IPS-20b (cell line): ENCODE data around the gene NOTCH2.

Experiments used
- H3K27ac ChIP-seq: one replicate; pipeline ENCODE4 v1.5.1; 2013; ENCODE audit warnings: low read length
- H3K27me3 ChIP-seq: 2 replicates; pipeline ENCODE4 v1.6.1; 2013; ENCODE audit warnings: mild to moderate bottlenecking, low read length, inconsistent platforms; ENCODE audit not compliant: insufficient read depth
- H3K36me3 ChIP-seq: 2 replicates; pipeline ENCODE4 v1.6.1; 2013; ENCODE audit warnings: low read depth, mild to moderate bottlenecking, inconsistent platforms, low read length, moderate library complexity; ENCODE audit not compliant: insufficient read depth
- H3K4me1 ChIP-seq: 2 replicates; pipeline ENCODE4 v1.6.1; 2013; ENCODE audit warnings: mild to moderate bottlenecking, control low read depth, inconsistent platforms, low read length, moderate library complexity; ENCODE audit not compliant: insufficient read depth
- H3K4me3 ChIP-seq: 2 replicates; pipeline ENCODE4 v1.5.1; 2013; ENCODE audit warnings: mild to moderate bottlenecking, low read length, inconsistent platforms
- H3K9ac ChIP-seq: 2 replicates; pipeline ENCODE4 v1.6.1; 2013; ENCODE audit warnings: low read depth, mild to moderate bottlenecking, inconsistent platforms, low read length, moderate library complexity
- H3K9me3 ChIP-seq: 2 replicates; pipeline ENCODE4 v1.6.1; 2013; ENCODE audit warnings: mild to moderate bottlenecking, low read depth, low read length, inconsistent platforms; ENCODE audit not compliant: insufficient read depth

Gene NOTCH2

GRCh38 chr1:119948342-119949214 lies 120.9 kb downstream of the NOTCH2 start:
- H3K36me3 ChIP-seq: peaks cover 45% of the 10 kb centered on the region
- no peak overlapping the region for H3K4me3 ChIP-seq
- no peaks in the 10 kb centered on the region for H3K27me3 ChIP-seq
- H3K4me1 ChIP-seq: no peaks in the 10 kb centered on the region
- no peak overlapping the region for H3K9ac ChIP-seq
- no peak overlapping the region for H3K27ac ChIP-seq
- H3K9me3 ChIP-seq: no peaks in the 10 kb centered on the region

- H3K27me3 ChIP-seq: no peaks in the 10 kb centered on the region
- no peak overlapping the region for H3K9ac ChIP-seq
- H3K36me3 ChIP-seq: peaks cover 35% of the 10 kb centered on the region
- H3K4me1 ChIP-seq: no peaks in the 10 kb centered on the region
- no peaks in the 10 kb centered on the region for H3K9me3 ChIP-seq
- H3K4me3 ChIP-seq: no peak overlapping the region
- H3K27ac ChIP-seq: no peak overlapping the region
These were observed 122.0 kb downstream of the NOTCH2 start for GRCh38 chr1:119947468-119947867.

- Histone ChIP-seq H3K9ac (no peak overlapping the region), H3K9me3 (no peaks in the 10 kb centered on the region), H3K4me1 (no peaks in the 10 kb centered on the region), H3K4me3 (no peak overlapping the region), H3K27ac (no peak overlapping the region), H3K36me3 (peaks cover 29% of the 10 kb centered on the region), H3K27me3 (no peaks in the 10 kb centered on the region)
These were observed 122.7 kb downstream of the NOTCH2 start for GRCh38 chr1:119946724-119947123.

- no peak overlapping the region for H3K9ac ChIP-seq
These were observed 126.2 kb downstream of the NOTCH2 start for GRCh38 chr1:119943216-119943615.

GRCh38 chr1:119941392-119941791 lies 128.1 kb downstream of the NOTCH2 start:
- Histone ChIP-seq H3K4me3 (no peak overlapping the region), H3K9me3 (no peaks in the 10 kb centered on the region), H3K36me3 (peaks cover 23% of the 10 kb centered on the region), H3K27ac (no peak overlapping the region), H3K9ac (no peak overlapping the region), H3K4me1 (peaks cover 4% of the 10 kb centered on the region; the same call in 1 of the 2 replicates), H3K27me3 (no peaks in the 10 kb centered on the region)

More at GRCh38 chr1:119943216-119943615, 126.2 kb downstream of the NOTCH2 start:
- Histone ChIP-seq H3K4me1 (no peaks in the 10 kb centered on the region), H3K9me3 (no peaks in the 10 kb centered on the region), H3K27ac (no peak overlapping the region), H3K27me3 (no peaks in the 10 kb centered on the region), H3K36me3 (peaks cover 20% of the 10 kb centered on the region), H3K4me3 (no peak overlapping the region)

GRCh38 chr1:119940697-119941096 lies 128.8 kb downstream of the NOTCH2 start:
- Histone ChIP-seq H3K9ac (no peak overlapping the region), H3K9me3 (no peaks in the 10 kb centered on the region), H3K36me3 (peaks cover 28% of the 10 kb centered on the region), H3K4me3 (no peak overlapping the region), H3K27me3 (no peaks in the 10 kb centered on the region), H3K4me1 (peaks cover 7% of the 10 kb centered on the region; the same call in 1 of the 2 replicates), H3K27ac (no peak overlapping the region)

- Histone ChIP-seq H3K27me3 (no peaks in the 10 kb centered on the region), H3K9me3 (no peaks in the 10 kb centered on the region), H3K4me3 (no peak overlapping the region), H3K36me3 (peaks cover 58% of the 10 kb centered on the region), H3K9ac (no peak overlapping the region), H3K4me1 (peaks cover 7% of the 10 kb centered on the region; the same call in 1 of the 2 replicates), H3K27ac (no peak overlapping the region)
These were observed 132.3 kb downstream of the NOTCH2 start for GRCh38 chr1:119937198-119937597.

- Histone ChIP-seq H3K27ac (no peak overlapping the region), H3K27me3 (no peaks in the 10 kb centered on the region), H3K4me1 (peaks cover 7% of the 10 kb centered on the region; the same call in 1 of the 2 replicates), H3K36me3 (peaks cover 58% of the 10 kb centered on the region), H3K4me3 (no peak overlapping the region), H3K9ac (no peak overlapping the region), H3K9me3 (no peaks in the 10 kb centered on the region)
These were observed 133.5 kb downstream of the NOTCH2 start for GRCh38 chr1:119935915-119936314.

GRCh38 chr1:119935373-119935772 lies 134.1 kb downstream of the NOTCH2 start:
- Histone ChIP-seq H3K9me3 (no peaks in the 10 kb centered on the region), H3K4me1 (peaks cover 7% of the 10 kb centered on the region; the same call in 1 of the 2 replicates), H3K9ac (no peak overlapping the region), H3K27me3 (no peaks in the 10 kb centered on the region), H3K4me3 (no peak overlapping the region), H3K36me3 (peaks cover 58% of the 10 kb centered on the region), H3K27ac (no peak overlapping the region)

GRCh38 chr1:119933397-119933796 lies 136.1 kb downstream of the NOTCH2 start:
- Histone ChIP-seq H3K9me3 (no peaks in the 10 kb centered on the region), H3K27me3 (no peaks in the 10 kb centered on the region), H3K9ac (no peak overlapping the region), H3K4me1 (peaks cover 7% of the 10 kb centered on the region; the same call in 1 of the 2 replicates), H3K27ac (no peak overlapping the region), H3K36me3 (peaks cover 55% of the 10 kb centered on the region; the same call in 1 of the 2 replicates), H3K4me3 (no peak overlapping the region)

GRCh38 chr1:119929643-119930315 lies 139.7 kb downstream of the NOTCH2 start:
- H3K27ac ChIP-seq: no peak overlapping the region
- no peaks in the 10 kb centered on the region for H3K4me1 ChIP-seq
- H3K4me3 ChIP-seq: no peak overlapping the region
- peaks cover 49% of the 10 kb centered on the region for H3K36me3 ChIP-seq
- no peaks in the 10 kb centered on the region for H3K9me3 ChIP-seq
- H3K27me3 ChIP-seq: no peaks in the 10 kb centered on the region
- H3K9ac ChIP-seq: no peak overlapping the region

- H3K9me3 ChIP-seq: no peaks in the 10 kb centered on the region
These were observed 142.9 kb downstream of the NOTCH2 start for GRCh38 chr1:119926553-119926952.

More at GRCh38 chr1:119926553-119926952, 142.9 kb downstream of the NOTCH2 start:
- no peak overlapping the region for H3K9ac ChIP-seq
- H3K27me3 ChIP-seq: no peaks in the 10 kb centered on the region
- H3K36me3 ChIP-seq: peaks cover 58% of the 10 kb centered on the region
- no peaks in the 10 kb centered on the region for H3K4me1 ChIP-seq
- H3K27ac ChIP-seq: no peak overlapping the region
- H3K4me3 ChIP-seq: no peak overlapping the region
